GM12878 (cell line): ENCODE data around the gene KCNK1. TPM values are rescaled to one million over a fixed set of nuclear protein-coding genes. Genes with fewer than 3 reads are reported as not detected.
A peak's percentile ranks its signal among the peaks of the same experiment; 100 is the strongest.

Source experiments
- ATAC-seq: fragments of 200-7000 bp; cut with Tn5 transposase; 3 replicates; pipeline ENCODE4 v1.9.1; 2020; ENCODE audit warnings: mild to moderate bottlenecking, moderate library complexity
- BruUV-seq: library from RNA; stranded (reverse); fragments of 400-500 nt; replicated peaks from 2 replicates; lab custom pipeline; 2021; lab: Mats Ljungman, UMichigan
- CTCF ChIA-PET: fragments of 300-600 bp; sonication (Branson Sonifier 250); formaldehyde crosslinking; extraction: SDS; loops from one replicate; lab custom pipeline; 2021; ENCODE audit warnings: inconsistent platforms; lab: Yijun Ruan, JAX
- POLR2A ChIA-PET: fragments of 350-600 bp; formaldehyde crosslinking; extraction: SDS; loops from one replicate; lab custom pipeline; 2021; ENCODE audit warnings: inconsistent platforms; lab: Charles Lee
- RAD21 ChIA-PET: fragments of 300-600 bp; sonication (Branson Sonifier 250); formaldehyde crosslinking; loops from one replicate; lab custom pipeline; 2023; ENCODE audit warnings: antibody characterized with exemption; ENCODE audit not compliant: unreplicated experiment; lab: Charles Lee
- SMC1A ChIA-PET: fragments of 300-600 bp; sonication (Branson Sonifier 250); formaldehyde crosslinking; loops from one replicate; lab custom pipeline; 2023; ENCODE audit not compliant: unreplicated experiment, uncharacterized antibody; lab: Charles Lee
- DNase-seq: peaks from one replicate; pipeline ENCODE4 v3.0.0-alpha.2; 2011; ENCODE audit warnings: low read depth, low spot score
- FAIRE-seq: peaks from 3 replicates; lab custom pipeline; 2011; peaks lifted over from hg19 to GRCh38; lab: Jason Lieb, UNC
- H2AFZ ChIP-seq: 2 replicates; pipeline ENCODE4 v1.6.0; 2011; ENCODE audit warnings: low read depth, low read length, control low read depth; ENCODE audit not compliant: control insufficient read depth
- H3K27ac ChIP-seq: 2 replicates; pipeline ENCODE4 v1.5.1; 2011; ENCODE audit warnings: control low read depth; ENCODE audit not compliant: control insufficient read depth, insufficient read depth
- H3K27me3 ChIP-seq, 2 experiments: replicated peaks in 1 of 2; 2 replicates each; pipeline versions ENCODE4 v1.6.0 to v1.6.1; 2011; ENCODE audit warnings: low read length in 1 of 2; ENCODE audit not compliant: control insufficient read depth in 2 of 2, insufficient read depth in 2 of 2
- H3K36me3 ChIP-seq, 2 experiments: 2 replicates each; pipeline ENCODE4 v1.5.1; 2011; ENCODE audit warnings: low read length in 1 of 2; ENCODE audit not compliant: control insufficient read depth in 2 of 2, insufficient read depth in 2 of 2
- H3K4me1 ChIP-seq: 2 replicates; pipeline ENCODE4 v1.6.1; 2011; ENCODE audit warnings: mild to moderate bottlenecking, low read length, moderate library complexity, mixed read lengths; ENCODE audit not compliant: control insufficient read depth, insufficient read depth
- H3K4me2 ChIP-seq: 2 replicates; pipeline ENCODE4 v1.6.0; 2011; ENCODE audit warnings: control low read depth; ENCODE audit not compliant: control insufficient read depth, insufficient read depth
- H3K4me3 ChIP-seq: fragments of 200-600 bp; sonication (generic); 2 replicates; pipeline ENCODE4 v1.5.1; 2016
- H3K79me2 ChIP-seq: 2 replicates; pipeline ENCODE4 v1.6.0; 2011; ENCODE audit warnings: low read length; ENCODE audit not compliant: control insufficient read depth, insufficient read depth
- H3K9ac ChIP-seq: 2 replicates; pipeline ENCODE4 v1.8.0; 2011; ENCODE audit warnings: low read length, control low read depth, mixed read lengths; ENCODE audit not compliant: control insufficient read depth, insufficient read depth
- H3K9me3 ChIP-seq: replicated peaks from 3 replicates; pipeline ENCODE4 v1.5.1; 2011; ENCODE audit warnings: mild to moderate bottlenecking, low read length; ENCODE audit not compliant: control insufficient read depth, insufficient read depth
- H4K20me1 ChIP-seq: 2 replicates; pipeline ENCODE4 v1.6.0; 2011; ENCODE audit not compliant: control insufficient read depth, insufficient read depth
- NR2F1 ChIP-seq: fragments of 450-650 bp; conservative IDR thresholded peaks from 2 replicates; pipeline ENCODE4 v1.6.1; 2017; ENCODE audit warnings: mild to moderate bottlenecking
- RAD51 ChIP-seq: fragments of 450-650 bp; IDR thresholded peaks from 2 replicates; pipeline ENCODE4 v1.6.1; 2016; ENCODE audit warnings: moderate library complexity, mild to moderate bottlenecking, inconsistent platforms
- SMARCA5 ChIP-seq: fragments of 450-650 bp; IDR thresholded peaks from 2 replicates; pipeline ENCODE4 v1.6.1; 2017; ENCODE audit warnings: mild to moderate bottlenecking
- YBX1 ChIP-seq: fragments of 450-650 bp; IDR thresholded peaks from 2 replicates; pipeline ENCODE4 v1.6.1; 2016; ENCODE audit warnings: antibody characterized with exemption
- ZBED1 ChIP-seq: IDR thresholded peaks from 2 replicates; pipeline ENCODE4 v1.6.1; 2016; ENCODE audit warnings: borderline replicate concordance
- WGBS: methylation state at CpG from one replicate; pipeline ENCODE4 v1.1.6; 2016; ENCODE audit warnings: low lambda C conversion rate; ENCODE audit not compliant: insufficient replicate concordance, insufficient coverage; ENCODE audit errors: missing lambda C conversion rate; 5-methylcytosine and 5-hydroxymethylcytosine counted together
- in situ Hi-C: fragments of 300-500 bp; cut with MboI; formaldehyde crosslinking; loops from 9 replicates; pipeline ENCODE4 v1.14.3; 2018; ENCODE audit warnings: mixed read lengths
- intact Hi-C: fragments of 100-400 bp; cut with micrococcal nuclease; formaldehyde crosslinking; loops from one replicate; pipeline ENCODE4 v1.14.2; 2022; ENCODE audit not compliant: unreplicated experiment
- polyA plus RNA-seq, 11 experiments: library from polyadenylated mRNA; depleted of rRNA in 4 of 11; unstranded in 6 of 11; stranded (reverse) in 5 of 11; fragments of >200 nt; fragmentation: Nextera tagmentation in 4 of 11; fragmentation: Illumina TruSeq in 1 of 11; extraction: Ambion mirVana in 4 of 11; extraction: Trizol in 1 of 11; gene quantifications; 1 replicate in 1 of 11; 2 replicates in 10 of 11; pipeline versions ENCODE4 v1.2.1 to v1.2.3, GENCODE V29; 2011 to 2016; ENCODE audit warnings: inconsistent platforms in 2 of 11, missing spikeins in 2 of 11, low read depth in 1 of 11
- total RNA-seq, 4 experiments: library from RNA; depleted of rRNA in 3 of 4; stranded (reverse); fragments of >200 nt in 3 of 4; fragmentation: Illumina TruSeq in 1 of 4; extraction: Trizol in 1 of 4; gene quantifications; 2 replicates each; pipeline versions ENCODE4 v1.2.1 to v1.2.3, GENCODE V29; 2013 to 2021
- TF ChIP-seq, protein P1 (sequence below): IDR thresholded peaks from 2 replicates; pipeline ENCODE4 v1.6.1; 2011; ENCODE audit warnings: borderline replicate concordance, low read depth, mild to moderate bottlenecking, moderate library complexity, low read length; ENCODE audit not compliant: insufficient read depth, poor library complexity, severe bottlenecking

Gene KCNK1
- total and polyA plus RNA-seq, 10 of the 15 experiments (the other 5 are each of a cell fraction or from before 2014, with no cell fraction given): 9.4 to 27.6 (median 15.1) TPM

DNA sequence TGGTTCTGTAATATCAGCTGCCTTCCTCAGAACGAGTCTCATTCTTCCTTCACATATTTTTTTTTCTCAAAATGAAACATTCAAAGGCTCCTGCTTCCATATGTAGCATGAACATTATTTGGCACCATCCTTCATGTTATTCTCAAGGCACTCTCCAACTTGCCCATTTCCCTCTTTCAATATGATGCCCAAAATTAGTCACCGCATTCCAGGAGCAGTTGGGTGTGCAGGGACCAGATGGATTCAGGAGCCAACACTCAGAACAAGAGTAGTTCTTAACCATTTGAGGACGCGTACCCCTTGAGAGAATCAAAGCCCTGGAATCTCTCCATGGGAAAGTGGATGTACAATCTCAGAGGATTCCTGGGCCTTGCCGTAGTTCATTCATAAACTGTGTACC is 50.3 kb downstream of the KCNK1 start:
- RAD21 ChIA-PET: interaction anchor here (0.8 to 2.2 kb wide), 5 partner anchors 9 to 223 kb away, joined by 3 to 8 read pairs (median 4); no protein-coding TSS in a partner anchor
- no peaks in the 10 kb centered on the region for H4K20me1 ChIP-seq
- in situ Hi-C loops: no loop called here

DNA sequence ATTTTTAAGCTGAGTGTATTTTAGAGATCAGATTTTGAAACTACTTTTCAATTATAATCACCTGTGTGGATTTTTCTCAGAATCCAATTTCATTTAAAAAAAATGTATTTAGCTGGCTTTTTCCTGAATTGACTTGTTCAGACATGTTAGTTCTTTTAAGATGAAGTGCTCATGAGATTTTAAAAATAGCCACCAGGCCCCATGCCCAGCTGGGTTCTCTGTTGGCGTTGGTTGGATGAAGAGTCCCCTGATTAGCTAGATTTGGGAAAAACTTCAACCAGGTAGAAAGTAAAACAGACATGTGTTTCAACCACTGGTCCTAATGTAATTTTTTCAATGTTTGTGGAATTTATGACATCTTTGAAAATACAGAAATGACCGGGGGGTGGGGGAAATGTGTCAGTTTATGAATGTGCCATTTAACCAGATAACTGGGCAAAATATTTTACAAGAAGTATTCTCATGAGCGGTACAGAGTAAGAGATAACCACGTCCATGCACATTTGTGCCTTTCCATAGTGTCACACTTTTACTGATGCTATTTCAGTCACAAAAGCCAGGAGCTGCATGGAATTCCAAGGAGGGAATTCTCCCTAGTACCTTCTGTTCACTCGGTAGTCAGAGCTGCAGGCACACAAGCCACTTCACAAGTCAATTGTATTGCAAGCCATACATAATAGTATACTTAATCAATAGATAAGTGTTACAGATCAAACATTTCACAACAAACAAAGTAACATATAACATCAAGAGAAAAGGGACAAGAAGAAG is 51.1 kb downstream of the KCNK1 start:
- H4K20me1 ChIP-seq: no peaks in the 10 kb centered on the region
- no peak overlapping the region for H2AFZ ChIP-seq
- DNase-seq (no peak), FAIRE-seq (no peak), ATAC-seq (no peak; the same call in 2 of the 3 replicates)
- no peak overlapping the region for H3K27ac ChIP-seq
- H3K4me2 ChIP-seq: no peak overlapping the region
- ChIA-PET CTCF (interaction anchor here (2.1 to 3.4 kb wide), 2 partner anchors 13 to 19 kb away, joined by 5 to 17 read pairs; no protein-coding TSS in a partner anchor), RAD21 (interaction anchor here (0.8 to 2.2 kb wide), 4 partner anchors 9 to 126 kb away, joined by 3 to 8 read pairs (median 4); no protein-coding TSS in a partner anchor), POLR2A (interaction anchor here (0.7 to 1.3 kb wide), 2 partner anchors 8 to 920 kb away, joined by 3 to 5 read pairs; no protein-coding TSS in a partner anchor), SMC1A (interaction anchor here (0.8 to 5.3 kb wide), 9 partner anchors 8 to 224 kb away, joined by 3 to 39 read pairs (median 5); no protein-coding TSS in a partner anchor)
- H3K9ac ChIP-seq: no peak overlapping the region
- WGBS: 21% methylated on average over 5 of the region's 5 CpGs
- H3K36me3 ChIP-seq: peaks cover 0 to 6% of the 10 kb centered on the region in 2 experiments; a peak in 2 of 4 replicates
- no peaks in the 10 kb centered on the region for H3K4me1 ChIP-seq
- H3K79me2 ChIP-seq: no peaks in the 10 kb centered on the region
- peaks cover 4% of the 10 kb centered on the region; the same call in 2 of the 3 replicates for H3K9me3 ChIP-seq
- intact Hi-C loops (no loop called here), in situ Hi-C loops (no loop called here)
- H3K27me3 ChIP-seq: no peaks in the 10 kb centered on the region
- no peak overlapping the region for H3K4me3 ChIP-seq
- no TSS peak for BruUV-seq
- TF ChIP-seq, protein P1, sequence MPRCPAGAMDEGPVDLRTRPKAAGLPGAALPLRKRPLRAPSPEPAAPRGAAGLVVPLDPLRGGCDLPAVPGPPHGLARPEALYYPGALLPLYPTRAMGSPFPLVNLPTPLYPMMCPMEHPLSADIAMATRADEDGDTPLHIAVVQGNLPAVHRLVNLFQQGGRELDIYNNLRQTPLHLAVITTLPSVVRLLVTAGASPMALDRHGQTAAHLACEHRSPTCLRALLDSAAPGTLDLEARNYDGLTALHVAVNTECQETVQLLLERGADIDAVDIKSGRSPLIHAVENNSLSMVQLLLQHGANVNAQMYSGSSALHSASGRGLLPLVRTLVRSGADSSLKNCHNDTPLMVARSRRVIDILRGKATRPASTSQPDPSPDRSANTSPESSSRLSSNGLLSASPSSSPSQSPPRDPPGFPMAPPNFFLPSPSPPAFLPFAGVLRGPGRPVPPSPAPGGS: peak; percentile 43
- no peak for TF ChIP-seq RAD51

More for the DNA sequence above, 50.3 kb downstream of the KCNK1 start:
- DNase-seq: no peak
- Histone ChIP-seq H3K4me3 (no peak overlapping the region), H3K79me2 (no peaks in the 10 kb centered on the region), H3K36me3 (peaks cover 0 to 6% of the 10 kb centered on the region in 2 experiments; a peak in 2 of 4 replicates), H3K27me3 (no peaks in the 10 kb centered on the region), H3K4me1 (no peaks in the 10 kb centered on the region), H3K4me2 (no peak overlapping the region), H3K9ac (no peak overlapping the region), H3K27ac (no peak overlapping the region), H3K9me3 (peaks cover 4% of the 10 kb centered on the region; the same call in 2 of the 3 replicates), H2AFZ (no peak overlapping the region)
- ATAC-seq: no peak
- ChIA-PET SMC1A (interaction anchor here (0.7 to 5.3 kb wide), 13 partner anchors 8 to 223 kb away, joined by 3 to 39 read pairs (median 5); no protein-coding TSS in a partner anchor), CTCF (interaction anchor here (1.2 to 3.4 kb wide), 4 partner anchors 10 to 64 kb away, joined by 3 to 17 read pairs (median 6); no protein-coding TSS in a partner anchor), POLR2A (interaction anchor here (0.7 to 1.3 kb wide), 3 partner anchors 8 to 921 kb away, joined by 3 to 6 read pairs (median 5); no protein-coding TSS in a partner anchor)
- no peak for TF ChIP-seq SMARCA5
- no peak for TF ChIP-seq NR2F1
- TF ChIP-seq ZBED1: no peak
- no peak for TF ChIP-seq YBX1
- 82% methylated on average over 5 of the region's 5 CpGs for WGBS
- FAIRE-seq: no peak
- intact Hi-C loops: no loop called here
- no TSS peak for BruUV-seq
